Measurements from ENCODE around the gene RIT1. TPM values are rescaled to one million over a fixed set of nuclear protein-coding genes. Genes with fewer than 3 reads are reported as not detected.
"Not testable (repeated sequence)": the region's sequence is repeated elsewhere in the genome, so short reads cannot be mapped to it uniquely, and the experiment has no call there.

RIT1 gene
- total RNA-seq, 1 experiment from 2014 or later = 12.8 TPM

DNA sequence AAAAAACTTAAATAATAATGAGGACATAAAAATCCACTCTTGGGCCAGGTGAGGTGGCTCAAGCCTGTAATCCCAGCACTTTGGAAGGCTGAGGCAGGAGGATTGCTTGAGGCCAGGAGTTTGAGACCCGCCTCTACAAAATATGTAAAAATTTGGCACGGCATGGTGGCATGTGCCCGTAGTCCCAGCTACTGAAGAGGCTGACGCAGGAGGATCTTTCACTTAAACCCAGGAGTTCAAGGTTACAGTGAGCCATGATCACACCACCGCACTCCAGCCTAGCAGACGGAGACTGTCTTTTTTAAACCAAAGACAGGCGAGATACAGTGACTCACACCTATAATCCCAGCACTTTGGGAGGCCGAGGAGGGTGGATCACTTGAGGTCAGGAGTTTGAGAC lies 14.7 kb downstream of the RIT1 start:
- H3K9me2 ChIP-seq (replicated peaks; ENCODE audit: insufficient read depth, low read length); H3K9me3 ChIP-seq (ENCODE audit: low read length); H3K27me3 ChIP-seq (ENCODE audit: low read length); H3K4me3 ChIP-seq (ENCODE audit: low read length); DNase-seq; H2AFZ ChIP-seq (ENCODE audit: low read length); H3K4me2 ChIP-seq (ENCODE audit: low read depth, low read length, poor library complexity, severe bottlenecking); H3K9ac ChIP-seq (ENCODE audit: low read length); H3K4me1 ChIP-seq (ENCODE audit: low read length); H4K20me1 ChIP-seq (ENCODE audit: insufficient read depth, low read depth, low read length); H3K27ac ChIP-seq (ENCODE audit: low read length); H3K79me2 ChIP-seq (ENCODE audit: low read length): not testable (repeated sequence)
- H3K36me3 ChIP-seq (ENCODE audit: insufficient read depth, low read length) = peaks cover 35% of the 10 kb centered on the region

- not testable (repeated sequence) for H3K27ac ChIP-seq (ENCODE audit: low read length); DNase-seq; H3K9me2 ChIP-seq (replicated peaks; ENCODE audit: insufficient read depth, low read length); H3K9ac ChIP-seq (ENCODE audit: low read length); H3K9me3 ChIP-seq (ENCODE audit: low read length); H3K79me2 ChIP-seq (ENCODE audit: low read length); H2AFZ ChIP-seq (ENCODE audit: low read length); H3K27me3 ChIP-seq (ENCODE audit: low read length); H3K4me1 ChIP-seq (ENCODE audit: low read length); H3K4me3 ChIP-seq (ENCODE audit: low read length); H4K20me1 ChIP-seq (ENCODE audit: insufficient read depth, low read depth, low read length); H3K4me2 ChIP-seq (ENCODE audit: low read depth, low read length, poor library complexity, severe bottlenecking)
- H3K36me3 ChIP-seq (ENCODE audit: insufficient read depth, low read length) = peaks cover 28% of the 10 kb centered on the region
These were observed 15.5 kb downstream of the RIT1 start for GRCh38 chr1:155895617-155896016.

- no peaks in the 10 kb centered on the region for H3K4me1 ChIP-seq (ENCODE audit: low read length)
- no peak overlapping the region for H3K9ac ChIP-seq (ENCODE audit: low read length)
- no peaks in the 10 kb centered on the region for H3K27me3 ChIP-seq (ENCODE audit: low read length)
- no peak overlapping the region for H3K4me3 ChIP-seq (ENCODE audit: low read length)
- no peak for DNase-seq
- H3K9me2 ChIP-seq (replicated peaks; ENCODE audit: insufficient read depth, low read length) = no peaks in the 10 kb centered on the region
- H3K79me2 ChIP-seq (ENCODE audit: low read length) = no peaks in the 10 kb centered on the region
- H2AFZ ChIP-seq (ENCODE audit: low read length) = no peak overlapping the region
- no peaks in the 10 kb centered on the region for H4K20me1 ChIP-seq (ENCODE audit: insufficient read depth, low read depth, low read length)
- no peak overlapping the region for H3K4me2 ChIP-seq (ENCODE audit: low read depth, low read length, poor library complexity, severe bottlenecking)
- H3K36me3 ChIP-seq (ENCODE audit: insufficient read depth, low read length) = peaks cover 8% of the 10 kb centered on the region
- no peak overlapping the region for H3K27ac ChIP-seq (ENCODE audit: low read length)
- H3K9me3 ChIP-seq (ENCODE audit: low read length) = no peaks in the 10 kb centered on the region
These were observed 17.6 kb downstream of the RIT1 start for GRCh38 chr1:155893389-155894142.

DNA sequence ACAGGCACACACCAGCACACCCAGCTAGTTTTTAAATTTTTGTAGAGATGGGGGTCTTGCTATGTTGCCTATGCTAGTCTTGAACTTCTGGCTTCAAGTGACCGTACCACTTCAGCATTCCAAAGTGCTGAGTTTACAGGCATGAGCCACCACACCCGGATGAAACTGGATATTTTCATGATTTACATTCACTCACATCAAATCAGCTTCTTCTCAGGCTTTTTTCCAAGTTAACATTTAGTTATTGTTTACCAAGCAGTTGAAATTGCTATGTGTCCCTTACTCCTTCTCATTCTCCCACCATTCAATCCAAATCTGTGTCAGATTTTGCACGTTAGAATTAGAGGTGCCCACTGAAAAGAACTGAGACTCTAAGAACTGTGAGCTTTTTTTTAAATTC lies 18.4 kb downstream of the RIT1 start:
- H4K20me1 ChIP-seq (ENCODE audit: insufficient read depth, low read depth, low read length) = no peaks in the 10 kb centered on the region
- H3K9me2 ChIP-seq (replicated peaks; ENCODE audit: insufficient read depth, low read length) = no peaks in the 10 kb centered on the region
- no peak overlapping the region for H3K4me2 ChIP-seq (ENCODE audit: low read depth, low read length, poor library complexity, severe bottlenecking)
- H3K27me3 ChIP-seq (ENCODE audit: low read length) = no peaks in the 10 kb centered on the region
- H3K4me1 ChIP-seq (ENCODE audit: low read length) = no peaks in the 10 kb centered on the region
- DNase-seq = no peak
- H3K9me3 ChIP-seq (ENCODE audit: low read length) = no peaks in the 10 kb centered on the region
- H3K4me3 ChIP-seq (ENCODE audit: low read length) = no peak overlapping the region
- H3K9ac ChIP-seq (ENCODE audit: low read length) = no peak overlapping the region
- H3K27ac ChIP-seq (ENCODE audit: low read length) = no peak overlapping the region
- peaks cover 5% of the 10 kb centered on the region for H3K36me3 ChIP-seq (ENCODE audit: insufficient read depth, low read length)
- no peak overlapping the region for H2AFZ ChIP-seq (ENCODE audit: low read length)
- H3K79me2 ChIP-seq (ENCODE audit: low read length) = no peaks in the 10 kb centered on the region

DNA sequence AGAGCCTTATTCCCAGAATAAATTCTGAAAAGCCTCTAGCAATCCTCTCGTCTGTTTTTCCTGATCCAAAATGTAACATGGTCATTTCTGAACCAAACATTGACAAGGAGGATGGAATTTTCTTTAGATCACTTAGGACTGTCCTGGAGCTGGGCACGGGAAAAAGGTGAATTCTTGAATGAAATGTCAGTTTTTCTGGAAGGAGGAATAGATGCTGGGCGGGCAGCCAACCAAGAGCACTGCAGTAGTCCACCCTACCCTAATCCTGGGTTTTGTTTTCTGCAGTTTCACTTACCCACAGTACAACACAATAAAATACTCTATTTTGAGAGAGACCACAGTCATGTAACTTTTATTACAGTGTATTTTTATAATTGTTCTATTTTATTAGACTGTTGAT lies 20.9 kb downstream of the RIT1 start:
- H3K79me2 ChIP-seq (ENCODE audit: low read length) = no peaks in the 10 kb centered on the region
- H3K9me2 ChIP-seq (replicated peaks; ENCODE audit: insufficient read depth, low read length) = no peaks in the 10 kb centered on the region
- no peak overlapping the region for H3K4me3 ChIP-seq (ENCODE audit: low read length)
- no peak overlapping the region for H2AFZ ChIP-seq (ENCODE audit: low read length)
- no peak for DNase-seq
- no peaks in the 10 kb centered on the region for H4K20me1 ChIP-seq (ENCODE audit: insufficient read depth, low read depth, low read length)
- H3K9me3 ChIP-seq (ENCODE audit: low read length) = no peaks in the 10 kb centered on the region
- no peak overlapping the region for H3K27ac ChIP-seq (ENCODE audit: low read length)
- H3K27me3 ChIP-seq (ENCODE audit: low read length) = no peaks in the 10 kb centered on the region
- H3K4me1 ChIP-seq (ENCODE audit: low read length) = no peaks in the 10 kb centered on the region
- H3K4me2 ChIP-seq (ENCODE audit: low read depth, low read length, poor library complexity, severe bottlenecking) = no peak overlapping the region
- H3K9ac ChIP-seq (ENCODE audit: low read length) = no peak overlapping the region
- H3K36me3 ChIP-seq (ENCODE audit: insufficient read depth, low read length) = no peaks in the 10 kb centered on the region

- no peak overlapping the region for H3K9ac ChIP-seq (ENCODE audit: low read length)
- no peaks in the 10 kb centered on the region for H4K20me1 ChIP-seq (ENCODE audit: insufficient read depth, low read depth, low read length)
- H3K9me2 ChIP-seq (replicated peaks; ENCODE audit: insufficient read depth, low read length) = no peaks in the 10 kb centered on the region
- H3K27me3 ChIP-seq (ENCODE audit: low read length) = no peaks in the 10 kb centered on the region
- no peak for DNase-seq
- H3K36me3 ChIP-seq (ENCODE audit: insufficient read depth, low read length) = no peaks in the 10 kb centered on the region
- H3K4me2 ChIP-seq (ENCODE audit: low read depth, low read length, poor library complexity, severe bottlenecking) = no peak overlapping the region
- no peaks in the 10 kb centered on the region for H3K4me1 ChIP-seq (ENCODE audit: low read length)
- no peaks in the 10 kb centered on the region for H3K79me2 ChIP-seq (ENCODE audit: low read length)
- H2AFZ ChIP-seq (ENCODE audit: low read length) = no peak overlapping the region
- no peak overlapping the region for H3K4me3 ChIP-seq (ENCODE audit: low read length)
- H3K9me3 ChIP-seq (ENCODE audit: low read length) = no peaks in the 10 kb centered on the region
- H3K27ac ChIP-seq (ENCODE audit: low read length) = no peak overlapping the region
These were observed 21.6 kb downstream of the RIT1 start for GRCh38 chr1:155889566-155889965.

GRCh38 chr1:155888481-155888880 lies 22.7 kb downstream of the RIT1 start:
- Histone ChIP-seq H4K20me1 (ENCODE audit: insufficient read depth, low read depth, low read length) (no peaks in the 10 kb centered on the region), H3K4me1 (ENCODE audit: low read length) (0 out of 2 replicates have a peak, but pooled peaks cover 5% of the 10 kb centered on the region), H3K4me2 (ENCODE audit: low read depth, low read length, poor library complexity, severe bottlenecking) (no peak overlapping the region), H3K36me3 (ENCODE audit: insufficient read depth, low read length) (no peaks in the 10 kb centered on the region), H3K9ac (ENCODE audit: low read length) (no peak overlapping the region), H3K4me3 (ENCODE audit: low read length) (no peak overlapping the region), H3K9me2 (replicated peaks; ENCODE audit: insufficient read depth, low read length) (no peaks in the 10 kb centered on the region), H3K79me2 (ENCODE audit: low read length) (no peaks in the 10 kb centered on the region), H2AFZ (ENCODE audit: low read length) (no peak overlapping the region), H3K27me3 (ENCODE audit: low read length) (no peaks in the 10 kb centered on the region), H3K9me3 (ENCODE audit: low read length) (no peaks in the 10 kb centered on the region), H3K27ac (ENCODE audit: low read length) (no peak overlapping the region)
- no peak for DNase-seq

GRCh38 chr1:155884982-155885381 lies 26.2 kb downstream of the RIT1 start:
- no peak overlapping the region for H2AFZ ChIP-seq (ENCODE audit: low read length)
- H3K4me1 ChIP-seq (ENCODE audit: low read length) = peaks cover 13% of the 10 kb centered on the region
- H3K9ac ChIP-seq (ENCODE audit: low read length) = no peak overlapping the region
- no peaks in the 10 kb centered on the region; the same call in 1 of the 2 replicates for H3K36me3 ChIP-seq (ENCODE audit: insufficient read depth, low read length)
- H3K27me3 ChIP-seq (ENCODE audit: low read length) = no peaks in the 10 kb centered on the region
- no peaks in the 10 kb centered on the region for H3K79me2 ChIP-seq (ENCODE audit: low read length)
- DNase-seq = no peak
- no peak overlapping the region for H3K4me3 ChIP-seq (ENCODE audit: low read length)
- H3K9me3 ChIP-seq (ENCODE audit: low read length) = no peaks in the 10 kb centered on the region
- no peaks in the 10 kb centered on the region for H3K9me2 ChIP-seq (replicated peaks; ENCODE audit: insufficient read depth, low read length)
- H4K20me1 ChIP-seq (ENCODE audit: insufficient read depth, low read depth, low read length) = no peaks in the 10 kb centered on the region
- H3K4me2 ChIP-seq (ENCODE audit: low read depth, low read length, poor library complexity, severe bottlenecking) = no peak overlapping the region
- no peak overlapping the region for H3K27ac ChIP-seq (ENCODE audit: low read length)
